ENCODE data around the gene SLC39A9. TPM values are rescaled to one million over a fixed set of nuclear protein-coding genes. Genes with fewer than 3 reads are reported as not detected.

Gene SLC39A9, protein sequence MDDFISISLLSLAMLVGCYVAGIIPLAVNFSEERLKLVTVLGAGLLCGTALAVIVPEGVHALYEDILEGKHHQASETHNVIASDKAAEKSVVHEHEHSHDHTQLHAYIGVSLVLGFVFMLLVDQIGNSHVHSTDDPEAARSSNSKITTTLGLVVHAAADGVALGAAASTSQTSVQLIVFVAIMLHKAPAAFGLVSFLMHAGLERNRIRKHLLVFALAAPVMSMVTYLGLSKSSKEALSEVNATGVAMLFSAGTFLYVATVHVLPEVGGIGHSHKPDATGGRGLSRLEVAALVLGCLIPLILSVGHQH
- 10 to 100 TPM; 36.4 to 55.8 (median 46.5) TPM for total RNA-seq
- polyA plus RNA-seq = 10 to 100 TPM; 11.8 to 14.2 (median 12.3) TPM
- long read RNA-seq, donor 1, partial matches to known transcripts = 0 of 4 reads
- long read RNA-seq, donor 1, other reads (novel, unspliced or antisense) = 0 of 4 reads
- long read RNA-seq, donor 2, transcript SLC39A9-202 (7 exons, 3,560 nt) = major isoform, 5 of 17 reads
- long read RNA-seq, donor 2, partial matches to known transcripts = 12 of 17 reads
- long read RNA-seq, donor 2, other reads (novel, unspliced or antisense) = 0 of 17 reads

- no peaks in the 10 kb centered on the region for H3K9me3 ChIP-seq
- H3K27me3 ChIP-seq (replicated peaks in 1 of 7) = no peaks in the 10 kb centered on the region
- WGBS, 5 donors = 0 to 1% (median 0%) methylated on average over 44 to 53 of the region's 53 CpGs
- peaks cover 45 to 91% (median 77%) of the 10 kb centered on the region in 6 donors for H3K4me1 ChIP-seq
- DNase-seq = peak; percentile 98
- TF ChIP-seq, protein P1, sequence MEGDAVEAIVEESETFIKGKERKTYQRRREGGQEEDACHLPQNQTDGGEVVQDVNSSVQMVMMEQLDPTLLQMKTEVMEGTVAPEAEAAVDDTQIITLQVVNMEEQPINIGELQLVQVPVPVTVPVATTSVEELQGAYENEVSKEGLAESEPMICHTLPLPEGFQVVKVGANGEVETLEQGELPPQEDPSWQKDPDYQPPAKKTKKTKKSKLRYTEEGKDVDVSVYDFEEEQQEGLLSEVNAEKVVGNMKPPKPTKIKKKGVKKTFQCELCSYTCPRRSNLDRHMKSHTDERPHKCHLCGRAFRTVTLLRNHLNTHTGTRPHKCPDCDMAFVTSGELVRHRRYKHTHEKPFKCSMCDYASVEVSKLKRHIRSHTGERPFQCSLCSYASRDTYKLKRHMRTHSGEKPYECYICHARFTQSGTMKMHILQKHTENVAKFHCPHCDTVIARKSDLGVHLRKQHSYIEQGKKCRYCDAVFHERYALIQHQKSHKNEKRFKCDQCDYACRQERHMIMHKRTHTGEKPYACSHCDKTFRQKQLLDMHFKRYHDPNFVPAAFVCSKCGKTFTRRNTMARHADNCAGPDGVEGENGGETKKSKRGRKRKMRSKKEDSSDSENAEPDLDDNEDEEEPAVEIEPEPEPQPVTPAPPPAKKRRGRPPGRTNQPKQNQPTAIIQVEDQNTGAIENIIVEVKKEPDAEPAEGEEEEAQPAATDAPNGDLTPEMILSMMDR (IDR thresholded peaks at IDR 0.05 in 8 of 11, conservative IDR thresholded peaks at IDR 0.05 in 3 of 11) = peak in 4 of 11 experiments; percentile 10 to 40 (median 22)
- TF ChIP-seq POLR2A (IDR thresholded peaks at IDR 0.05) (no peak), POLR2AphosphoS5 (IDR thresholded peaks at IDR 0.05) (peak; percentile 83 to 87 (median 84))
- H3K27ac ChIP-seq = peak within 1 kb of the TSS; percentile 90 to 96 (median 94)
- intact Hi-C loops (cut with DNase I; ENCODE audit: low total_unique reads) = no loop called here
- H3K4me3 ChIP-seq = peak within 1 kb of the TSS; percentile 65 to 95 (median 80)
- peaks cover 0 to 33% (median 28%) of the 10 kb centered on the region in 6 donors for H3K36me3 ChIP-seq
Measured at GRCh38 chr14:69398053-69398817, at the start of gene SLC39A9, which contains the start of gene ERH. TSS of gene SLC39A9 (plus strand) at chr14:69398692. CDS start at chr14:69399370, 678 bp downstream. TSS of gene ERH (minus strand) at chr14:69398299. CDS start at chr14:69398233, 66 bp downstream.

GRCh38 chr14:69349091-69349777 is 49.3 kb upstream of the SLC39A9 start:
- intact Hi-C loops (cut with DNase I; ENCODE audit: low total_unique reads) = no loop called here
- Histone ChIP-seq H3K4me1 (peaks cover 0 to 14% (median 3%) of the 10 kb centered on the region in 6 donors), H3K9me3 (no peaks in the 10 kb centered on the region), H3K4me3 (no peak overlapping the region), H3K36me3 (peaks cover 0 to 6% (median 0%) of the 10 kb centered on the region in 6 donors), H3K27me3 (replicated peaks in 1 of 7) (peaks cover 0 to 13% (median 0%) of the 10 kb centered on the region in 7 donors), H3K27ac (no peak overlapping the region)
- no peak for TF ChIP-seq POLR2A (IDR thresholded peaks at IDR 0.05)
- TF ChIP-seq POLR2AphosphoS5 (IDR thresholded peaks at IDR 0.05) = no peak
- TF ChIP-seq, protein P1 (IDR thresholded peaks at IDR 0.05 in 8 of 11, conservative IDR thresholded peaks at IDR 0.05 in 3 of 11) = no peak
- 79 to 93% (median 84%) methylated on average over 10 to 11 of the region's 11 CpGs for WGBS, 5 donors
- peak; percentile 36 for DNase-seq

DNA sequence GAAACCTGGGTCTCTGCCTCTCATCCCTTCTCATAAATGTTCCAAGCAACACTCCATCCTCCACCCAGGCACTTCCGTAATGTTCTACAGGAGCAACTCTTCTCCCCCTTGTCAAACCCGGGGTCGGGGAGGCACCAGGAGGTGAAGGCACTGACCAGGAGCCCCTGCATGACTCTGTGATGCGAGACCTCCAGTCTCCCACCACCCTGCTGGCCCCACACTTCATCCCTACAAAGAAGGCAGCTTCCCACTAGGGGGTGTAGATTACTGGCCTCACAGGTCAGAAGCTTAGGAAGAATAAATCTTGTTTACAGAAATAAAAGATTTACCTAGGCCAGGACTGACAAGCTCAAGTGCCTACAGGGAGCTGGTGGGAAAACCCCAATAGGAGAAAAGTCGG is 47.6 kb upstream of the SLC39A9 start:
- Histone ChIP-seq H3K4me1 (peaks cover 0 to 27% (median 15%) of the 10 kb centered on the region in 6 donors), H3K27me3 (replicated peaks in 1 of 7) (peaks cover 0 to 13% (median 0%) of the 10 kb centered on the region in 7 donors), H3K9me3 (no peaks in the 10 kb centered on the region), H3K36me3 (peaks cover 0 to 6% (median 0%) of the 10 kb centered on the region in 6 donors), H3K4me3 (no peak overlapping the region), H3K27ac (no peak overlapping the region)
- intact Hi-C loops (cut with DNase I; ENCODE audit: low total_unique reads) = no loop called here
- peak; percentile 50 for DNase-seq
- WGBS, 5 donors = 82 to 92% (median 86%) methylated on average over 5 of the region's 5 CpGs
- no peak for TF ChIP-seq POLR2A (IDR thresholded peaks at IDR 0.05)
- TF ChIP-seq POLR2AphosphoS5 (IDR thresholded peaks at IDR 0.05) = no peak
- TF ChIP-seq, protein P1 (IDR thresholded peaks at IDR 0.05 in 8 of 11, conservative IDR thresholded peaks at IDR 0.05 in 3 of 11) = no peak
